Heart right ventricle (tissue), 16 donors: Measurements from ENCODE around the gene ADCY2. TPM values are rescaled to one million over a fixed set of nuclear protein-coding genes. Genes with fewer than 3 reads are reported as not detected.

Experiments used
- ATAC-seq, 8 donors: fragments of 200-7000 bp; cut with Tn5 transposase; one replicate each; pipeline ENCODE4 v1.9.1; 2020; ENCODE audit warnings: mild to moderate bottlenecking in 8 of 8, moderate library complexity in 8 of 8, moderate number of reproducible peaks in 1 of 8
- DNase-seq, 2 donors: peaks; one replicate each; pipeline ENCODE4 v3.0.0-alpha.2; 2020
- H3K27ac ChIP-seq, 10 donors: fragments of 200-600 bp; sonication (generic) in 2 of 10; one replicate each; pipeline versions ENCODE4 v1.5.0 to v1.8.0; 2020 to 2022; ENCODE audit warnings: mild to moderate bottlenecking in 3 of 10
- H3K27me3 ChIP-seq, 7 donors: fragments of 200-600 bp; one replicate each; pipeline ENCODE4 v1.8.0; 2021 to 2022; ENCODE audit warnings: mild to moderate bottlenecking in 2 of 7
- H3K36me3 ChIP-seq, 9 donors: fragments of 200-600 bp; sonication (generic) in 1 of 9; one replicate each; pipeline versions ENCODE4 v1.5.0 to v1.8.0; 2020 to 2022; ENCODE audit warnings: mild to moderate bottlenecking in 2 of 9
- H3K4me1 ChIP-seq, 9 donors: fragments of 200-600 bp; sonication (generic) in 1 of 9; one replicate each; pipeline versions ENCODE4 v1.5.0 to v1.8.0; 2020 to 2022; ENCODE audit warnings: mild to moderate bottlenecking in 4 of 9
- H3K4me3 ChIP-seq, 10 donors: fragments of 200-600 bp; sonication (generic) in 2 of 10; one replicate each; pipeline versions ENCODE4 v1.5.0 to v1.8.0; 2020 to 2022; ENCODE audit warnings: mild to moderate bottlenecking in 7 of 10, moderate library complexity in 2 of 10
- H3K9me3 ChIP-seq, 11 donors: fragments of 200-600 bp in 10 of 11; sonication (generic) in 2 of 11; one replicate each; pipeline versions ENCODE4 v1.5.0 to v1.8.0; 2013 to 2022; ENCODE audit warnings: mild to moderate bottlenecking in 2 of 11, control low read depth in 1 of 11, moderate library complexity in 1 of 11
- CTCF ChIP-seq, 9 donors: fragments of 200-600 bp; sonication (generic) in 2 of 9; IDR thresholded peaks; one replicate each; pipeline versions ENCODE4 v1.5.0 to v1.8.0; 2021 to 2022; ENCODE audit warnings: antibody characterized with exemption in 9 of 9, mild to moderate bottlenecking in 5 of 9, moderate library complexity in 1 of 9
- WGBS, 2 donors: extraction: QIAGEN DNeasy Blood & Tissue Kit; methylation state at CpG; one replicate each; pipeline ENCODE4 v1.1.7; 2013; ENCODE audit warnings: inconsistent platforms in 1 of 2; 5-methylcytosine and 5-hydroxymethylcytosine counted together
- intact Hi-C, 10 donors: fragments of 100-400 bp; cut with DNase I; formaldehyde crosslinking; loops; one replicate each; pipeline versions ENCODE4 v1.11.1 to v1.14.2; 2022
- polyA plus RNA-seq, 2 donors: library from polyadenylated mRNA; stranded (reverse); fragments of 200-250 nt; gene quantifications; one replicate each; pipeline ENCODE4 v1.2.3, GENCODE V29; 2013
- total RNA-seq, 10 donors: library from RNA; stranded (reverse); fragmentation: NEBNext Ultra II Directional in 3 of 10; extraction: Animal tissue kit (Norgen Biotek cat#: 25700) in 3 of 10; gene quantifications; one replicate each; pipeline versions ENCODE4 v1.2.1 to v1.2.4, GENCODE V29; 2021 to 2023
- donor health status: Arrhythmogenic right ventricular cardiomyopathy.
- donor health status: ischemic (EF 13 %, LVEDD 7.1; RV severe dilation, severe dysfunction).
- donor health status: healthy with polysubstance abuse.
- donor health status: DM: no; HTN: yes; CAD: no.
- donor health status: DM: no; HTN: no; CAD: no.
- donor health status: ischemic (EF 25% LVEDD 6.9; RV normal size, moderate dysfunction).
- donor health status: ischemic (EF 25% LVEDD 5.7; RV mildly dilated, moderate dysfunction).
- donor health status: healthy.
- donor health status: DM: yes; HTN: yes; CAD: no.
- donor health status: Ischemic cardiomyopathy.
- donor health status: ischemic (EF 35%, LVEDD 5.7; RV mildly dilated, moderate dysfunction).
- donor health status: nonischemic (EF 11% LVEDD 7.7; RV severe dilation, severe dysfunction).
- donor health status: DM: yes; HTN: yes; CAD: no.
- donor health status: PGD.
- donor health status: ischemic (EF 29% LVEDD 5.4; RV normal size, mild dysfunction).
- donor health status: nonischemic (EF 23%, LVEDD 6.1; RV moderate dilation, normal function).

The ADCY2 gene
- total and polyA plus RNA-seq, 12 donors = 0.04 to 0.90 (median 0.17) TPM

- H3K27ac ChIP-seq = no peak overlapping the region
- no peaks in the 10 kb centered on the region for H3K36me3 ChIP-seq
- H3K4me3 ChIP-seq = no peak overlapping the region
- DNase-seq (no peak), ATAC-seq (no peak)
- WGBS, 2 donors = 93 to 95% methylated on average over 3 of the region's 3 CpGs
- intact Hi-C loops = no loop called here
- H3K4me1 ChIP-seq = no peaks in the 10 kb centered on the region
- TF ChIP-seq CTCF (IDR thresholded peaks at IDR 0.05) = no peak
- no peaks in the 10 kb centered on the region for H3K27me3 ChIP-seq
- H3K9me3 ChIP-seq = no peaks in the 10 kb centered on the region
Measured at GRCh38 chr5:7585807-7586206, 189.9 kb downstream of the ADCY2 start.

DNA sequence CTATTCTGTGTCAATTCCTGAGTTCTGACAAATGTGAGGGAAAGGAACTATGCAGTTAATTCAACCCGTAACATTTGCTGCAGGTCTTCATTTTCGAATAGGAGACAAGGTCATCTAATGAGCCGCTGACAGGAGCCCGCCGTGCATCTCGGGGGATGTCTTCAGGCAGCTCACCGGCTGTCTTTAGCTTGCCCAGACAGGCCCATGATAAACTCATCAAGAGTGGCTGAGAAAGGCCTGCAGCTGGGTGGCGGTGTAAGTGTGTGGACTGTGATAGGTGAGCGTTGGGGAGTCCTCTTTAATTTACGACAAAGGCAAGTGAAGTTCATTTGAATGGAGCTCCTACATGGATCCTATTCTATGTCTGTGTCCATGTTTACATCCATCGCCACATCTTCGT lies 190.5 kb downstream of the ADCY2 start:
- Histone ChIP-seq H3K4me3 (no peak overlapping the region), H3K36me3 (no peaks in the 10 kb centered on the region), H3K4me1 (no peaks in the 10 kb centered on the region), H3K27me3 (no peaks in the 10 kb centered on the region), H3K27ac (no peak overlapping the region), H3K9me3 (no peaks in the 10 kb centered on the region)
- intact Hi-C loops = no loop called here
- 53 to 65% methylated on average over 12 of the region's 12 CpGs for WGBS, 2 donors
- no peak for DNase-seq
- ATAC-seq = no peak
- no peak for TF ChIP-seq CTCF (IDR thresholded peaks at IDR 0.05)

DNA sequence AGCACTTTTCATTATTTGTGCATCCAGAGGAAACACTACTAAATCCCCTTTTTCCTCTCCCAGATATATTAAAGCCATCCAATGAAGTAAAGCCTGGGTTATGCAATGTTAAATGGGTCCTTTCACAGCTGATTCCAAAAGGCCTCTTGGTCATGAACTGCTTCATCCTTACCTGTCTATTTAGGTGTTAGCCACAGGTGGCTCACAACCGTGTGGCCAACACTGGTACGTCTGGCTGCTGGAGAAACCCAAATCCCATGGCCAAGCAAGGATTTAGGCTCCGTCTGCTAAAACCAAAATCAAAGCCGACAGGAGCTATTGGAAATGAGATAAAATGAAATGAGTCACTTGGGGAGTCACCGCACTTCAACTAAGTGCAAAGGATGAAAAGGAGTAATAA lies 193.9 kb downstream of the ADCY2 start:
- WGBS, 2 donors = 62 to 65% methylated on average over 5 of the region's 5 CpGs
- no peak for ATAC-seq
- intact Hi-C loops = no loop called here

DNA sequence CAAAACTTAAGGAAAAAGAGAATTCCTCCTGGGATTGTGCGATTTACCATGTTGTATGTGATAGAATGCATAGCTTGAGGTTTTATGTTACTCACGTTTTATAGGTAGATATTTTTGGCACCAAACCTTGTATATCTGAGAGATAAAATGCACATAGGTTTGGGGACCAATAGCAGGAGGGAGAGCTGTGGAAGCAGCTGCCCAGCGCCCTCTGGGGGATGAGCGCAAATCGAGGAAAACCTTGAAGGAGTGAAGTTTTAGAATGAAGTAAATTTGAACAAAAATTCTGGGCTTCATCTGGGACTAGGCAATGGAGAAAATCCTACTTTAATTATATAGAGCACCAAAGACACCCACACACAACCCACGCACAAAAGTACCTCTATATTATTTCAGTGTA lies 197.0 kb downstream of the ADCY2 start:
- WGBS, 2 donors = 41 to 49% methylated on average over 6 of the region's 6 CpGs
- intact Hi-C loops = no loop called here
- DNase-seq (no peak), ATAC-seq (no peak)
- peak in 1 of 9 donors; percentile 18 for TF ChIP-seq CTCF (IDR thresholded peaks at IDR 0.05)
- H3K9me3 ChIP-seq = no peaks in the 10 kb centered on the region
- no peak overlapping the region for H3K4me3 ChIP-seq
- peaks cover 0 to 3% (median 0%) of the 10 kb centered on the region in 7 donors for H3K27me3 ChIP-seq
- no peak overlapping the region for H3K27ac ChIP-seq
- H3K4me1 ChIP-seq = no peaks in the 10 kb centered on the region
- no peaks in the 10 kb centered on the region for H3K36me3 ChIP-seq

More for the DNA sequence above, 193.9 kb downstream of the ADCY2 start:
- Histone ChIP-seq H3K27ac (no peak overlapping the region), H3K9me3 (no peaks in the 10 kb centered on the region), H3K27me3 (peaks cover 0 to 1% (median 0%) of the 10 kb centered on the region in 7 donors), H3K4me3 (no peak overlapping the region), H3K4me1 (no peaks in the 10 kb centered on the region), H3K36me3 (no peaks in the 10 kb centered on the region)
- no peak for DNase-seq
- TF ChIP-seq CTCF (IDR thresholded peaks at IDR 0.05) = no peak
